ENCODE data around the gene STK38.

STK38 gene

GRCh38 chr6:36445621-36446020, 101.7 kb downstream of the STK38 start:
- no peak overlapping the region for H3K4me3 ChIP-seq (ENCODE audit: low read depth in 1 of 2, low read length in 2 of 2)
- H3K36me3 ChIP-seq (ENCODE audit: control insufficient read depth in 1 of 2, insufficient read depth in 2 of 2, low read length in 2 of 2) = peaks cover 3% of the 10 kb centered on the region in 2 donors
- peaks cover 12 to 23% of the 10 kb centered on the region in 2 donors for H3K4me1 ChIP-seq (ENCODE audit: control insufficient read depth in 1 of 2, insufficient read depth in 2 of 2, low read length in 2 of 2)
- no peaks in the 10 kb centered on the region for H3K27me3 ChIP-seq (ENCODE audit: low read depth, low read length)
- H3K27ac ChIP-seq (ENCODE audit: low read length) = peak overlapping the region; percentile 2
- no peaks in the 10 kb centered on the region for H3K9me3 ChIP-seq (ENCODE audit: control insufficient read depth in 1 of 2, low read length in 2 of 2)

DNA sequence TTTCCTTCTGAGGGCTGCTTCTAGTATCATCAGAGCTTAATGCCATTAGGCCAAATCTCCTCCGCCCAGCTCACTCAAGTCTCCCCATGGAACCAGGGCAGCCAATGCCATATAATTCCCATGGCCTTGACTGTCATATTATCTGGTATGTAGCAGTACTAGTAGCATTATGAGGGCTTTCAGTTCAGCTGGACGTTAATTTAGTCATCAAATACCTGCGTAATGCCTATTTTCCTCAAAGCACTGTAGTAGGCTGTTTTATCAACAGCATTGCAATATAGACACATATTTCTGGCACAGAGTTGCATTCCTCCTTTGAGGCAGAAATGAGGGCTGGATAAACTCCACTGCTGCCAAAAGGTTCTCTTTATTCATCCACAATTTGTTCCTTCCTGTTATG, 102.8 kb downstream of the STK38 start:
- Histone ChIP-seq H3K36me3 (ENCODE audit: control insufficient read depth in 1 of 2, insufficient read depth in 2 of 2, low read length in 2 of 2) (peaks cover 3% of the 10 kb centered on the region in 2 donors), H3K4me3 (ENCODE audit: low read depth in 1 of 2, low read length in 2 of 2) (peak overlapping the region; percentile 85 to 95), H3K27me3 (ENCODE audit: low read depth, low read length) (no peaks in the 10 kb centered on the region), H3K27ac (ENCODE audit: low read length) (peak overlapping the region; percentile 79), H3K9me3 (ENCODE audit: control insufficient read depth in 1 of 2, low read length in 2 of 2) (no peaks in the 10 kb centered on the region), H3K4me1 (ENCODE audit: control insufficient read depth in 1 of 2, insufficient read depth in 2 of 2, low read length in 2 of 2) (peaks cover 12 to 23% of the 10 kb centered on the region in 2 donors)

Measured in muscle layer of duodenum (tissue), 2 donors.